ENCODE results near the gene ST3GAL3.

DNA sequence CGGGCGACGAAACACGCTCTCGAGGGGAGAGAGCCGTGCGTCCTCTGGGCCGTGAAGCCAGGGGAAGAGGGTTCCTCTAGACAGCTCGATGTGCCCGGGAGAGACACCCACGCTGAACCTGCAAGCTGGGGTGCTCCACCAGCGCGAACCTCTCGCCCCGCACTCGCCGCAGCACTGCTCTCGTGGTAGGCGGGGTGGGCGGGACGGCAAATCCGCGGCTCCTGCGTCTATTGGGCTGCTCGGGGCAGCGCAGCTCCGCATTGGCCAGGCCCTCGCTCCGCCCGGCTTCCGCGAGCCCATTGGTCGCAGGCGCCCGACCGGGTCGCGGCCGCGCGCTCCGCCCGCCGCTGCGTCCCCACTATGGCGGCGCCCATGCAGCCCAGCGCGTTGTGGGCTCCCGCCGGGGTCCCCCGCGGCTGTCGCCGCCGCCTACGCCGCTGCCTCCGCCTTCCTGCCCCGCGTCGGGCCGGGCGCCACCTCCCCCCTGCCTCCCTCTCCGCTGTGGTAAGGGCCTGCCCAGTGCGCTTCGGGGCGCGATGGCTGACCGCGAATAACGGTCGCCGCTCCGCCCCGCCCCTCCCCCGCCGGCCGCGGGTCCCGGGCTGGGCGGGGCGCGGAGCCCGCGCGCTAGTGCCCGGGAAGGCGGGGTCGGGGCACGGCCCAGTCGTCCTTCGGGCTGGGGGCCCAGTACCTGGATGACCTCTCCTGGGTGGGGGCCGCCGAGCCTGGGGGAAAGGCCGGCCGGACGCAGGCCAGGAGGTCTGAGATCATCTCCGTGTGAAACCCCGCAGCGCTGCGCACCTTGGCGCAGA lies at the start of gene ST3GAL3:
- TF ChIP-seq, protein P1, sequence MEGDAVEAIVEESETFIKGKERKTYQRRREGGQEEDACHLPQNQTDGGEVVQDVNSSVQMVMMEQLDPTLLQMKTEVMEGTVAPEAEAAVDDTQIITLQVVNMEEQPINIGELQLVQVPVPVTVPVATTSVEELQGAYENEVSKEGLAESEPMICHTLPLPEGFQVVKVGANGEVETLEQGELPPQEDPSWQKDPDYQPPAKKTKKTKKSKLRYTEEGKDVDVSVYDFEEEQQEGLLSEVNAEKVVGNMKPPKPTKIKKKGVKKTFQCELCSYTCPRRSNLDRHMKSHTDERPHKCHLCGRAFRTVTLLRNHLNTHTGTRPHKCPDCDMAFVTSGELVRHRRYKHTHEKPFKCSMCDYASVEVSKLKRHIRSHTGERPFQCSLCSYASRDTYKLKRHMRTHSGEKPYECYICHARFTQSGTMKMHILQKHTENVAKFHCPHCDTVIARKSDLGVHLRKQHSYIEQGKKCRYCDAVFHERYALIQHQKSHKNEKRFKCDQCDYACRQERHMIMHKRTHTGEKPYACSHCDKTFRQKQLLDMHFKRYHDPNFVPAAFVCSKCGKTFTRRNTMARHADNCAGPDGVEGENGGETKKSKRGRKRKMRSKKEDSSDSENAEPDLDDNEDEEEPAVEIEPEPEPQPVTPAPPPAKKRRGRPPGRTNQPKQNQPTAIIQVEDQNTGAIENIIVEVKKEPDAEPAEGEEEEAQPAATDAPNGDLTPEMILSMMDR (IDR thresholded peaks at IDR 0.05; ENCODE audit: insufficient read depth, low read depth, low read length): no peak
- TF ChIP-seq EZH2 (IDR thresholded peaks at IDR 0.05; ENCODE audit: insufficient read depth, low read length): no peak

All from astrocyte (in vitro differentiated cells and primary cell).